Peyer's patch (tissue), 4 donors: ENCODE data around the gene EREG. TPM values are rescaled to one million over a fixed set of nuclear protein-coding genes. Genes with fewer than 3 reads are reported as not detected.
"Not testable (repeated sequence)": the region's sequence is repeated elsewhere in the genome, so short reads cannot be mapped to it uniquely, and the experiment has no call there.

Source experiments
- DNase-seq, 3 donors: peaks; one replicate each; pipeline ENCODE4 v3.0.0-alpha.2; 2017 to 2019
- H3K27ac ChIP-seq, 4 donors: fragments of 200-600 bp; sonication (generic); one replicate each; pipeline ENCODE4 v1.5.1; 2016 to 2019
- H3K27me3 ChIP-seq, 2 donors: fragments of 200-600 bp; sonication (generic); one replicate each; pipeline ENCODE4 v1.5.1; 2019
- H3K36me3 ChIP-seq, 3 donors: fragments of 200-600 bp; sonication (generic); one replicate each; pipeline ENCODE4 v1.5.1; 2016 to 2019
- H3K4me1 ChIP-seq, 4 donors: fragments of 200-600 bp; sonication (generic); one replicate each; pipeline ENCODE4 v1.5.1; 2016 to 2019
- H3K4me3 ChIP-seq, 4 donors: fragments of 200-600 bp; sonication (generic); 1 replicate in 3 of 4; 2 replicates in 1 of 4; pipeline ENCODE4 v1.5.1; 2016 to 2019; ENCODE audit warnings: mild to moderate bottlenecking in 1 of 4
- H3K9me3 ChIP-seq, 4 donors: fragments of 200-600 bp; sonication (generic); one replicate each; pipeline ENCODE4 v1.5.1; 2016 to 2019; ENCODE audit warnings: mild to moderate bottlenecking in 1 of 4
- POLR2A ChIP-seq, 2 donors: fragments of 450-650 bp; IDR thresholded peaks; one replicate each; pipeline ENCODE4 v1.5.1; 2017; ENCODE audit warnings: antibody characterized with exemption in 2 of 2, mild to moderate bottlenecking in 2 of 2, moderate library complexity in 2 of 2
- total RNA-seq, 4 donors: library from RNA; depleted of rRNA; stranded (reverse); fragments of >200 nt; gene quantifications; one replicate each; pipeline ENCODE4 v1.1.0, GENCODE V29; 2016
- TF ChIP-seq, protein P1 (sequence below), 6 experiments: fragments of 450-650 bp in 4 of 6; fragments of 200-600 bp in 2 of 6; sonication (generic) in 1 of 6; IDR thresholded peaks; one replicate each; pipeline ENCODE4 v1.5.1; 2017 to 2019; ENCODE audit warnings: antibody characterized with exemption in 6 of 6, mild to moderate bottlenecking in 3 of 6, moderate library complexity in 1 of 6

Gene EREG
- total RNA-seq, 4 donors from 2014 or later, result 1.1 to 2.8 (median 1.7) TPM; not detected in 1

- Histone ChIP-seq H3K27ac (peak overlapping the region; percentile 54 to 64 (median 63)), H3K36me3 (no peaks in the 10 kb centered on the region), H3K4me3 (peak overlapping the region; percentile 33 to 37 (median 36)), H3K4me1 (peaks cover 0 to 13% (median 0%) of the 10 kb centered on the region in 4 donors), H3K27me3 (no peaks in the 10 kb centered on the region), H3K9me3 (no peaks in the 10 kb centered on the region)
- TF ChIP-seq, protein P1, sequence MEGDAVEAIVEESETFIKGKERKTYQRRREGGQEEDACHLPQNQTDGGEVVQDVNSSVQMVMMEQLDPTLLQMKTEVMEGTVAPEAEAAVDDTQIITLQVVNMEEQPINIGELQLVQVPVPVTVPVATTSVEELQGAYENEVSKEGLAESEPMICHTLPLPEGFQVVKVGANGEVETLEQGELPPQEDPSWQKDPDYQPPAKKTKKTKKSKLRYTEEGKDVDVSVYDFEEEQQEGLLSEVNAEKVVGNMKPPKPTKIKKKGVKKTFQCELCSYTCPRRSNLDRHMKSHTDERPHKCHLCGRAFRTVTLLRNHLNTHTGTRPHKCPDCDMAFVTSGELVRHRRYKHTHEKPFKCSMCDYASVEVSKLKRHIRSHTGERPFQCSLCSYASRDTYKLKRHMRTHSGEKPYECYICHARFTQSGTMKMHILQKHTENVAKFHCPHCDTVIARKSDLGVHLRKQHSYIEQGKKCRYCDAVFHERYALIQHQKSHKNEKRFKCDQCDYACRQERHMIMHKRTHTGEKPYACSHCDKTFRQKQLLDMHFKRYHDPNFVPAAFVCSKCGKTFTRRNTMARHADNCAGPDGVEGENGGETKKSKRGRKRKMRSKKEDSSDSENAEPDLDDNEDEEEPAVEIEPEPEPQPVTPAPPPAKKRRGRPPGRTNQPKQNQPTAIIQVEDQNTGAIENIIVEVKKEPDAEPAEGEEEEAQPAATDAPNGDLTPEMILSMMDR (IDR thresholded peaks at IDR 0.05), result no peak
- TF ChIP-seq POLR2A (IDR thresholded peaks at IDR 0.05), result no peak
- no peak for DNase-seq
These were observed 32.9 kb downstream of the EREG start for GRCh38 chr4:74397748-74398426.

- H3K27me3 ChIP-seq, H3K27ac ChIP-seq, H3K36me3 ChIP-seq, DNase-seq, H3K9me3 ChIP-seq, H3K4me3 ChIP-seq: not testable (repeated sequence)
- peaks cover 0 to 13% (median 0%) of the 10 kb centered on the region in 4 donors for H3K4me1 ChIP-seq
These were observed 34.1 kb downstream of the EREG start for GRCh38 chr4:74398894-74399589.

DNA sequence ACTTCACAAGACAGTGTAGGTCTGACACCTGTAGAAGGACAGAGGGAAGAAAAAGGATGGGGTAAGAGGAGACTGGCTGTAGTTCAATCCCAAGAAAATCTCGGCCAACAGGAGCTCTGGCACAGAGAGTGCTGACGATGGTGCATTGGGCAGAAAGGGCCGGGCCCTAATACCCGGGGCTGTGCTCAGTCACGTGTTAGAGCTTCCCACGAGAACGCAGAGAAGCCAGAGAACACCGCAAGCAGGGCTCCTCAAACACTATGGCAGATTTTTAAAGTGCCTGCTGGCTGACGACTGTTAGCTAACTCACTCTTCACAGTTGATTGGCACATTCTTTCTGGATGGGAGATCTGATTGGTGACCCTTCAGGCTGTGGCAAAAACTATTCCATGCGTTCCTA lies 35.5 kb downstream of the EREG start:
- no peak for DNase-seq
- Histone ChIP-seq H3K27ac (no peak overlapping the region), H3K27me3 (no peaks in the 10 kb centered on the region), H3K4me1 (peaks cover 0 to 2% (median 0%) of the 10 kb centered on the region in 4 donors), H3K36me3 (no peaks in the 10 kb centered on the region), H3K9me3 (no peaks in the 10 kb centered on the region), H3K4me3 (no peak overlapping the region)
- no peak for TF ChIP-seq POLR2A (IDR thresholded peaks at IDR 0.05)
- TF ChIP-seq, protein P1 (IDR thresholded peaks at IDR 0.05), result no peak

DNA sequence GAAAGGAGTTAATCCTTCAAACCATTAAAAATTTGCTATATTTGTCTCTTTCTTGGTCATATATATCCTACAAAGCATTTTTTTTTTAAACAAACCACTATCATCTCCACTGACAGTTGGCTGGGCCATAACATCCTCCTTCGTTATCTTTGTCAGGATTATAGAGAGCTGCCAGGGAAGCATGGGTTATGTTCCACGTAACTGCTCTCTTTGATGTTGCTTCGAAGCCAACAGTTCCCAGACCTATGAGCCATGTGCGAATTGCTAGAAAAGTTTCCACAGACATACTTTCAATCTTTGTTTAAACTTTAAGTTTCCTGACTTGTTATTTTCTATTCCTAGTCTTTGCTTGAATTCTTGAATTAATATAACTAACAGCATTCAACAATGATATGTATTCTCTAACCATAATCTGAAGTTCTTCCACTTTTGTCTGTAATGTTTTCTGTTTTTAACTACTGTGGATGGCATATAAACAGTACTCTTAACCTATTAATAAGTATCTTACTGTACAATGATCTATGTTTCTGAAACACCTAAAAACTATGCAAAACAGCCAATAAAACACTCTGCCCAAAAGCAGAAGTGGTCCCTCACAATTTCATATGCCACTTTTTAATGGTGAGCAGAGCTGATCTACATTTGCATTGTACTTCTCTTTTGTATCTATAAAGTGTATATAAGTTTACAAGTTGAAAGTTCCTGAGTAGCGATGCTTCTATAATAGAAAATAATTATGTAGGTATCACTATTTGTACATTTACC lies 37.9 kb downstream of the EREG start:
- Histone ChIP-seq H3K36me3 (no peaks in the 10 kb centered on the region), H3K27ac (no peak overlapping the region), H3K9me3 (no peaks in the 10 kb centered on the region), H3K4me1 (no peaks in the 10 kb centered on the region), H3K4me3 (no peak overlapping the region), H3K27me3 (no peaks in the 10 kb centered on the region)
- TF ChIP-seq POLR2A (IDR thresholded peaks at IDR 0.05), result no peak
- TF ChIP-seq, protein P1 (IDR thresholded peaks at IDR 0.05), result no peak
- no peak for DNase-seq

DNA sequence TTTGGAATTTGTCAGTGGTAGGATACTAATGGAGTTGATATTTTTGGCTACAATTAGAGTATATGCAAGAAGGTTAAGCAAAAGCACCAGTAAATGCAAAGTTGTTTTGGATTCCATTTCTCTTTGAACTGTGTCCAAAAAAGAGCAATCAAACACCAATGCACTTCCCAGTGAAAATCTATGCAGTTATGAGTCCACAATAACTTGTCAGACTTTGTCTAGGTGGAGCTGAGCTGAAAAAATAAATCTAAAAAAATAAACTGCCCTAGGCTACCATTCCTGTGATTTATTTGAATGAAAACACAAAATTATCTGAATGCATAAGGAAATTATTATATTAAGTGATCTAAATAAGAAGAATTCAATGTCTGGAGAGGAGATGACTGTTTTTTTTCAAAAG lies 42.9 kb downstream of the EREG start:
- H3K4me1 ChIP-seq, result no peaks in the 10 kb centered on the region
- H3K27ac ChIP-seq, result no peak overlapping the region
- H3K4me3 ChIP-seq, result no peak overlapping the region
- no peaks in the 10 kb centered on the region for H3K9me3 ChIP-seq
- no peak for TF ChIP-seq POLR2A (IDR thresholded peaks at IDR 0.05)
- TF ChIP-seq, protein P1 (IDR thresholded peaks at IDR 0.05), result no peak
- H3K27me3 ChIP-seq, result no peaks in the 10 kb centered on the region
- no peak for DNase-seq
- no peaks in the 10 kb centered on the region for H3K36me3 ChIP-seq

- H3K4me3 ChIP-seq, result no peak overlapping the region
- no peaks in the 10 kb centered on the region for H3K4me1 ChIP-seq
- H3K9me3 ChIP-seq, result no peaks in the 10 kb centered on the region
- TF ChIP-seq POLR2A (IDR thresholded peaks at IDR 0.05), result no peak
- TF ChIP-seq, protein P1 (IDR thresholded peaks at IDR 0.05), result no peak
- no peaks in the 10 kb centered on the region for H3K27me3 ChIP-seq
- H3K36me3 ChIP-seq, result no peaks in the 10 kb centered on the region
- no peak overlapping the region for H3K27ac ChIP-seq
- DNase-seq, result no peak
These were observed 43.7 kb downstream of the EREG start for GRCh38 chr4:74408639-74409038.
